Mesendoderm (in vitro differentiated cells): ENCODE results near the gene CNTN5.

Experiments
- DNase-seq: peaks from one replicate; pipeline ENCODE4 v3.0.0; 2013
- H2AK5ac ChIP-seq: 2 replicates; pipeline ENCODE4 v1.6.1; 2013; ENCODE audit warnings: low read length, inconsistent platforms
- H2BK120ac ChIP-seq: 2 replicates; pipeline ENCODE4 v1.6.1; 2013; ENCODE audit warnings: low read depth, mild to moderate bottlenecking, low read length, moderate library complexity, mixed read lengths
- H2BK15ac ChIP-seq: replicated peaks from 2 replicates; pipeline ENCODE4 v1.6.1; 2013; ENCODE audit warnings: low read depth, mild to moderate bottlenecking, moderate library complexity
- H2BK5ac ChIP-seq: 2 replicates; pipeline ENCODE4 v1.6.1; 2013; ENCODE audit warnings: low read length, inconsistent platforms
- H3K18ac ChIP-seq: 2 replicates; pipeline ENCODE4 v1.6.1; 2013; ENCODE audit warnings: mild to moderate bottlenecking, low read length, mixed read lengths
- H3K23ac ChIP-seq: one replicate; pipeline ENCODE4 v1.6.1; 2013; ENCODE audit warnings: low read length
- H3K27ac ChIP-seq: 2 replicates; pipeline ENCODE4 v1.5.1; 2013; ENCODE audit warnings: low read depth, mild to moderate bottlenecking, inconsistent platforms, low read length, moderate library complexity
- H3K27me3 ChIP-seq: 2 replicates; pipeline ENCODE4 v1.6.1; 2013; ENCODE audit warnings: low read length, control low read depth, mild to moderate bottlenecking, inconsistent platforms; ENCODE audit not compliant: insufficient read depth, poor library complexity
- H3K36me3 ChIP-seq: 2 replicates; pipeline ENCODE4 v1.6.1; 2013; ENCODE audit warnings: low read length, inconsistent platforms; ENCODE audit not compliant: control insufficient read depth, insufficient read depth
- H3K4ac ChIP-seq: one replicate; pipeline ENCODE4 v1.6.1; 2013; ENCODE audit warnings: low read depth, mild to moderate bottlenecking, low read length, moderate library complexity
- H3K4me1 ChIP-seq: 2 replicates; pipeline ENCODE4 v1.6.1; 2013; ENCODE audit warnings: low read depth, low read length, inconsistent platforms; ENCODE audit not compliant: control insufficient read depth
- H3K4me2 ChIP-seq: 2 replicates; pipeline ENCODE4 v1.6.1; 2013; ENCODE audit warnings: low read length
- H3K4me3 ChIP-seq: 2 replicates; pipeline ENCODE4 v1.5.1; 2013; ENCODE audit warnings: mild to moderate bottlenecking, low read length
- H3K56ac ChIP-seq: one replicate; pipeline ENCODE4 v1.6.1; 2013; ENCODE audit warnings: low read length
- H3K79me1 ChIP-seq: 2 replicates; pipeline ENCODE4 v1.6.1; 2013; ENCODE audit warnings: low read length, inconsistent platforms
- H3K79me2 ChIP-seq: 2 replicates; pipeline ENCODE4 v1.6.1; 2013; ENCODE audit warnings: mild to moderate bottlenecking, low read length; ENCODE audit not compliant: control insufficient read depth, insufficient read depth
- H3K9ac ChIP-seq: 2 replicates; pipeline ENCODE4 v1.6.1; 2013; ENCODE audit warnings: low read length, inconsistent platforms
- H4K5ac ChIP-seq: one replicate; pipeline ENCODE4 v1.6.1; 2013; ENCODE audit warnings: low read length
- H4K8ac ChIP-seq: one replicate; pipeline ENCODE4 v1.6.1; 2013; ENCODE audit warnings: low read depth, mild to moderate bottlenecking, control low read depth, low read length, moderate library complexity
- WGBS: extraction: QIAGEN DNeasy Blood & Tissue Kit; methylation state at CpG from one replicate; pipeline ENCODE4 v1.1.7; 2013; ENCODE audit warnings: low lambda C conversion rate, missing lambda C conversion rate; ENCODE audit not compliant: insufficient coverage; ENCODE audit errors: extremely low coverage; 5-methylcytosine and 5-hydroxymethylcytosine counted together

CNTN5 gene

DNA sequence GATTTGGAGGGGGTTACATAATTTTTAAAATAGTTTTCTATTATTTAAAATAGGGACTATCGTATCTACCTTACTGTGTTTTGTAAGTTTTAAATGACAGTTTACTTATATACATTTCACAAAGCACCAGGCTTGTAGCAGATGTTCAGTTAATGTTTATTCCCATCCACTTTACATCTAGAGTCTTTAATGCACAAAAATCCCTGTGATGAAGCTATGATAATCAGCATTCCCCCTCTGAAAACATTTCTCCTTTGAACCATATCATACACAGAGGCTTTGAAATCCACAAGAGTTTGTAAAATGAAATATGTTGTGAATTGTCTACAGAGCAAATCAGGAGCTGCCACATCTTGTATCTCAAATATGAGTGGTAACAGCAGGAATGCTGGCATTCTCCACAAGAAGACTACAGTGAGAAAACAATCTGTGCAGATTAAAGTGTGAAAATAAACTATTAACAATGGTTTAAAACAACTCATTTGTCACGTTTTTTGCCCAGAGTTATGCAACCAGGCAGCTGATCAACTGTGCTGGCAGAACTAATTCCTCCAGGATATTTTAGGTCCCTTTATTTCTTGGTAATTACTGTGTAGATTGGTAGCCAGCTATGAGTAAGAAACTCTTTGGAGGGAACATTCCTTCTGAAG lies 967.2 kb downstream of the CNTN5 start:
- Histone ChIP-seq H3K79me2 (no peaks in the 10 kb centered on the region), H3K36me3 (no peaks in the 10 kb centered on the region), H3K4me1 (no peaks in the 10 kb centered on the region), H3K23ac (no peak overlapping the region), H2AK5ac (no peak overlapping the region), H3K9ac (no peak overlapping the region), H2BK5ac (no peak overlapping the region), H3K4ac (no peak overlapping the region), H3K79me1 (no peaks in the 10 kb centered on the region), H4K8ac (no peak overlapping the region), H3K56ac (no peak overlapping the region), H2BK120ac (no peak overlapping the region), H4K5ac (no peak overlapping the region), H3K4me2 (no peak overlapping the region), H3K4me3 (no peak overlapping the region), H3K27me3 (no peaks in the 10 kb centered on the region), H3K18ac (no peak overlapping the region), H2BK15ac (no peak overlapping the region), H3K27ac (no peak overlapping the region)
- no peak for DNase-seq
- WGBS = no CpG with 5 or more reads among the region's 2 CpGs

- Histone ChIP-seq H3K18ac (no peak overlapping the region), H3K56ac (no peak overlapping the region), H4K8ac (no peak overlapping the region), H3K79me1 (no peaks in the 10 kb centered on the region), H3K27me3 (no peaks in the 10 kb centered on the region), H2BK120ac (no peak overlapping the region), H3K23ac (no peak overlapping the region), H3K4me2 (no peak overlapping the region), H2BK5ac (no peak overlapping the region), H3K9ac (no peak overlapping the region), H3K27ac (no peak overlapping the region), H3K4ac (no peak overlapping the region), H3K4me3 (no peak overlapping the region), H2BK15ac (no peak overlapping the region), H4K5ac (no peak overlapping the region), H3K4me1 (no peaks in the 10 kb centered on the region), H2AK5ac (no peak overlapping the region), H3K36me3 (no peaks in the 10 kb centered on the region), H3K79me2 (no peaks in the 10 kb centered on the region)
- no CpG with 5 or more reads among the region's 2 CpGs for WGBS
- DNase-seq = no peak
These were observed 967.7 kb downstream of the CNTN5 start for GRCh38 chr11:99988471-99988837.

DNA sequence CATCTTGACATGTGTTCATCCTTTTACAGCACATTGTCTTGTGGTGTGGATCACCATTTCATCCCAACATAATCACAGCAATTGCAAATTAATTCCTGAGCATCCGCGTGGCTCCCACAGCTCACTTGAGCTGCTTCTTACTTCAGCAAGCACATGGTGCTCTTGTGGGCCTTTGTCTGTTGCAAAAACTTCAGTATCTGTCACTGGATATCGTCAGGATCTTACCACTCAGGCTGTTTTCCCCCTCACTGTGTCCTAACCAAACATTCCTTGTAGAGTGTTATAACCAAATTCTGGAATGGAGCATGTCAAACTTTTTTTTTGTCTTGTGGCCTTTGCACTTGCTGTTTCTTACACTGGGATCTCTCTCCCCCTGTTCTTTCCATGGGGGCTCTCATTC lies 983.2 kb downstream of the CNTN5 start:
- Histone ChIP-seq H3K23ac (no peak overlapping the region), H3K4me3 (no peak overlapping the region), H3K36me3 (no peaks in the 10 kb centered on the region), H4K5ac (no peak overlapping the region), H2AK5ac (no peak overlapping the region), H3K27ac (no peak overlapping the region), H3K18ac (no peak overlapping the region), H3K4me1 (no peaks in the 10 kb centered on the region), H2BK120ac (no peak overlapping the region), H4K8ac (no peak overlapping the region), H3K27me3 (no peaks in the 10 kb centered on the region), H2BK15ac (no peak overlapping the region), H3K79me1 (no peaks in the 10 kb centered on the region), H3K79me2 (no peaks in the 10 kb centered on the region), H3K4ac (no peak overlapping the region), H2BK5ac (no peak overlapping the region), H3K56ac (no peak overlapping the region), H3K4me2 (no peak overlapping the region), H3K9ac (no peak overlapping the region)
- DNase-seq = no peak
- no CpG with 5 or more reads among the region's 3 CpGs for WGBS

GRCh38 chr11:100004541-100004940 lies 983.8 kb downstream of the CNTN5 start:
- Histone ChIP-seq H3K18ac (no peak overlapping the region), H3K79me2 (no peaks in the 10 kb centered on the region), H2BK5ac (no peak overlapping the region), H3K4me2 (no peak overlapping the region), H4K5ac (no peak overlapping the region), H3K27ac (no peak overlapping the region), H3K27me3 (no peaks in the 10 kb centered on the region), H3K9ac (no peak overlapping the region), H3K23ac (no peak overlapping the region), H4K8ac (no peak overlapping the region), H3K4me3 (no peak overlapping the region), H3K36me3 (no peaks in the 10 kb centered on the region), H2BK15ac (no peak overlapping the region), H3K56ac (no peak overlapping the region), H3K79me1 (no peaks in the 10 kb centered on the region), H2BK120ac (no peak overlapping the region), H2AK5ac (no peak overlapping the region), H3K4ac (no peak overlapping the region), H3K4me1 (no peaks in the 10 kb centered on the region)
- DNase-seq = no peak

DNA sequence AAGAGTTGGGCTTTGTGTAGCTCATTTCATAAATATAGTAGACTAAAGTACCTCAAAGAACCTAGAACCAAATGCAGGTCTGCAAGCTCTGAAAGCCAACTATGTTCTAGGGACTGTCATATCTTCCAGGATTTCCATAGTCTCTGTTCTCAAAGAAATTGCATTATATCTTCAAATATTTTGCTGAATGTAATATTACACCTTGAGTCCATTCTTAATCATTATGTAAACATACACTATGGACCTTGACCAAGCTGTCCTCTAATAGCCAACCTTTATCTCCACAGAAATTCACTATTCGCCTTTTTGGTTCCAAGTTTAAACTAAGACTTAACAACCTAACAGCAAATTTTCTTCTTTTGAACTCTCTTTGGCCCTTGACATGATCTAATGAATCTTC lies 987.7 kb downstream of the CNTN5 start:
- DNase-seq = no peak

DNA sequence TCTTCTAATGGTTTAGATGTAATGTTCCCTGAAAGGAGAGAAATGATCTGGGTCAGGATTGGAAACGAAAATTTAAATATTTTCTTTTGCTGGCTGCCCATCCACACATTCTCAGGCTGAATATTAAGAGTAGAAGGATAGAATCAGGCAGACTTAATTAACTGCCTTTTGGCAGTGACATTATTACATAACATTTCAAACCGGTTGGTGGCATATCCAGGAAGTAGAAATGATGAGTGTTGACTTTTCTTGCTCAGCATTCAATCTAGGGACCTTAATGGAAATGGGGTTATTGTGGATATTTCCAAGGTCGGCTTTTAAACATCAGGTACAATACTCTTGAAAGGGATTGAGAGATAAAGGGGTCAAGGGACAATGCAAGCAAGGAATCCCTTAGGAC lies 989.0 kb downstream of the CNTN5 start:
- H3K9ac ChIP-seq = no peak overlapping the region
- no peak overlapping the region for H3K4me3 ChIP-seq
- WGBS = no CpG with 5 or more reads among the region's 3 CpGs
- no peak overlapping the region for H4K5ac ChIP-seq
- H3K79me2 ChIP-seq = no peaks in the 10 kb centered on the region
- no peak for DNase-seq
- H3K4me2 ChIP-seq = no peak overlapping the region
- no peak overlapping the region for H2AK5ac ChIP-seq
- no peak overlapping the region for H2BK5ac ChIP-seq
- H3K4ac ChIP-seq = no peak overlapping the region
- no peaks in the 10 kb centered on the region for H3K36me3 ChIP-seq
- H3K23ac ChIP-seq = no peak overlapping the region
- H3K79me1 ChIP-seq = no peaks in the 10 kb centered on the region
- H2BK120ac ChIP-seq = no peak overlapping the region
- H2BK15ac ChIP-seq = no peak overlapping the region
- H3K27ac ChIP-seq = no peak overlapping the region
- H4K8ac ChIP-seq = no peak overlapping the region
- H3K27me3 ChIP-seq = no peaks in the 10 kb centered on the region
- no peak overlapping the region for H3K18ac ChIP-seq
- no peaks in the 10 kb centered on the region for H3K4me1 ChIP-seq
- no peak overlapping the region for H3K56ac ChIP-seq

More for the DNA sequence above, 987.7 kb downstream of the CNTN5 start:
- H3K9ac ChIP-seq = no peak overlapping the region
- H2AK5ac ChIP-seq = no peak overlapping the region
- H2BK120ac ChIP-seq = no peak overlapping the region
- no peaks in the 10 kb centered on the region for H3K79me1 ChIP-seq
- H3K4me3 ChIP-seq = no peak overlapping the region
- H3K56ac ChIP-seq = no peak overlapping the region
- no peaks in the 10 kb centered on the region for H3K79me2 ChIP-seq
- H3K4ac ChIP-seq = no peak overlapping the region
- WGBS = no CpG with 5 or more reads among the region's 1 CpG
- no peak overlapping the region for H3K23ac ChIP-seq
- H3K4me1 ChIP-seq = no peaks in the 10 kb centered on the region
- H4K5ac ChIP-seq = no peak overlapping the region
- no peak overlapping the region for H2BK15ac ChIP-seq
- no peaks in the 10 kb centered on the region for H3K36me3 ChIP-seq
- H3K27ac ChIP-seq = no peak overlapping the region
- no peak overlapping the region for H3K18ac ChIP-seq
- H2BK5ac ChIP-seq = no peak overlapping the region
- no peak overlapping the region for H4K8ac ChIP-seq
- H3K27me3 ChIP-seq = no peaks in the 10 kb centered on the region
- H3K4me2 ChIP-seq = no peak overlapping the region
